Transverse colon (tissue), 4 donors: ENCODE data around the gene FKBP1A.

Source experiments
- CTCF ChIP-seq, 5 experiments: fragments of 200-600 bp in 3 of 5; fragments of 450-650 bp in 2 of 5; sonication (generic) in 3 of 5; IDR thresholded peaks; 1 replicate in 2 of 5; 2 replicates in 3 of 5; pipeline ENCODE4 v1.5.1; 2016 to 2017; ENCODE audit warnings: antibody characterized with exemption in 5 of 5, inconsistent platforms in 3 of 5, mild to moderate bottlenecking in 2 of 5, moderate library complexity in 1 of 5
- EP300 ChIP-seq: sonication (generic); formaldehyde crosslinking; IDR thresholded peaks from one replicate; pipeline ENCODE4 v1.6.1; 2017; ENCODE audit warnings: antibody characterized with exemption, low read depth
- POLR2A ChIP-seq: fragments of 450-650 bp; IDR thresholded peaks from one replicate; pipeline ENCODE4 v1.6.1; 2016; ENCODE audit warnings: antibody characterized with exemption, mild to moderate bottlenecking, moderate library complexity
- POLR2AphosphoS5 ChIP-seq, 3 donors: sonication (generic); formaldehyde crosslinking; IDR thresholded peaks; one replicate each; pipeline ENCODE4 v1.6.1; 2016; ENCODE audit warnings: antibody characterized with exemption in 3 of 3

DNA sequence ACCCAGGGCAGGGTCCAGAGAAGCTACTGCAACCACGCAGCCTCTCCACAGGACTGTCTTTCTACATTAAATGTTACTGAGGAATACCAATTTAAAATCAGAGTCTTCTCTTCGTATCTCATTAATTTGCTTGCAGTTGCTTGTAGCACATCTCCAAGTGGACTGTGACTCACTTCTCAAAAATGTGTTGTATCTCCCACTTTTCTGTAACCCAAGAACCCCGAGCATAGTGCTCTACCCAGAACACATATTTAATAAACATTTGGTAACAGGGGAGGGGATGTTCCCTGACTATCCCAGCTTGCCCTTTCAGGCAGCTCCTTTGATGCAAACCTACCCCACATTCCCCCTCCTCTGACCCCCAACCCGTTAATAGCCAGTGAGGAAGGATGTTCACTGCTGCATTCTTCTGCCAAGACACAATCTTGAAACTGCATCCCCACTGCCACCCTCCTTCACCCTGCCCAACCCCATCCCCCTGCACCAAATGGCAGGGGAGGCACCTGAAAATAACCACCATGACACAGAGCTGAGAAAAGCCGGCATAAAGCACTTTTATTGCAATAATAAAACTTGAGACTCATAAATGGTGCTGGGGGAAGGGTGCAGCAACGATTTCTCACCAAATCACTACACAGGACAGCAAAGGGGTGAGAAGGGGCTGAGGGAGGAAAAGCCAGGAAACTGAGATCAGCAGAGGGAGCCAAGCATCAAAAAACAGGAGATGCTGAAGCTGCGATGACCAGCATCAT lies 24.2 kb downstream of the FKBP1A start:
- TF ChIP-seq CTCF (IDR thresholded peaks at IDR 0.05) = no peak
- no peak for TF ChIP-seq POLR2A
- no peak for TF ChIP-seq POLR2AphosphoS5 (IDR thresholded peaks at IDR 0.05)
- TF ChIP-seq EP300 = no peak
